B cell (primary cell): ENCODE results near the gene EPHA2. TPM values are rescaled to one million over a fixed set of nuclear protein-coding genes. Genes with fewer than 3 reads are reported as not detected.

ENCODE experiments used
- ATAC-seq: fragments of 200-7000 bp; cut with Tn5 transposase; one replicate; pipeline ENCODE4 v1.10.0; 2021; ENCODE audit warnings: low read depth, mild to moderate bottlenecking, moderate number of reproducible peaks, moderate library complexity
- CTCF ChIA-PET: fragments of 350-600 bp; sonication (Branson Sonifier 250); formaldehyde crosslinking; loops from one replicate; lab custom pipeline; 2021; ENCODE audit warnings: antibody characterized with exemption, inconsistent platforms; lab: Charles Lee
- POLR2A ChIA-PET: fragments of 350-600 bp; sonication (Branson Sonifier 250); formaldehyde crosslinking; loops from one replicate; lab custom pipeline; 2021; ENCODE audit warnings: antibody characterized with exemption; lab: Charles Lee
- DNase-seq: peaks from one replicate; pipeline ENCODE4 v3.0.0; 2013
- H2AFZ ChIP-seq: 2 replicates; pipeline ENCODE4 v1.6.1; 2012; ENCODE audit warnings: mild to moderate bottlenecking, low read depth, low read length; ENCODE audit not compliant: insufficient read depth, poor library complexity, severe bottlenecking
- H3K27ac ChIP-seq, 2 donors: 1 replicate in 1 of 2; 2 replicates in 1 of 2; pipeline ENCODE4 v1.5.1; 2012 to 2013; ENCODE audit warnings: low read length in 2 of 2, mild to moderate bottlenecking in 2 of 2, moderate library complexity in 1 of 2
- H3K27me3 ChIP-seq, 4 experiments: fragments of 200-600 bp in 1 of 4; sonication (generic) in 1 of 4; replicated peaks in 1 of 4; 1 replicate in 2 of 4; 2 replicates in 2 of 4; pipeline versions ENCODE4 v1.6.1 to v1.7.0; 2013 to 2016; ENCODE audit warnings: low read length in 3 of 4, mild to moderate bottlenecking in 2 of 4, mixed read lengths in 1 of 4, moderate library complexity in 1 of 4; ENCODE audit not compliant: insufficient read depth in 4 of 4, control insufficient read depth in 3 of 4; ENCODE audit errors: control extremely low read depth in 1 of 4
- H3K36me3 ChIP-seq, 2 experiments: replicated peaks in 1 of 2; 1 replicate in 1 of 2; 2 replicates in 1 of 2; pipeline versions ENCODE4 v1.6.1 to v1.7.1; 2013; ENCODE audit warnings: low read length in 1 of 2; ENCODE audit not compliant: insufficient read depth in 2 of 2, control insufficient read depth in 1 of 2; ENCODE audit errors: control extremely low read depth in 1 of 2, extremely low read depth in 1 of 2
- H3K4me1 ChIP-seq, 2 donors: fragments of 200-600 bp in 1 of 2; sonication (generic) in 1 of 2; 1 replicate in 1 of 2; 2 replicates in 1 of 2; pipeline versions ENCODE4 v1.5.1 to v1.6.1; 2013 to 2017; ENCODE audit warnings: low read length in 2 of 2; ENCODE audit not compliant: control insufficient read depth in 2 of 2, insufficient read depth in 2 of 2
- H3K4me2 ChIP-seq: replicated peaks from 2 replicates; pipeline ENCODE3; 2012; ENCODE audit warnings: mild to moderate bottlenecking, low read depth, low read length; ENCODE audit not compliant: poor library complexity, severe bottlenecking
- H3K4me3 ChIP-seq, 5 experiments: fragments of 200-600 bp in 1 of 5; sonication (generic) in 1 of 5; 1 replicate in 3 of 5; 2 replicates in 2 of 5; pipeline versions ENCODE4 v1.5.1 to v1.7.0; 2011 to 2016; ENCODE audit warnings: low read length in 4 of 5, mild to moderate bottlenecking in 4 of 5, low read depth in 2 of 5, control low read depth in 1 of 5, moderate library complexity in 1 of 5; ENCODE audit not compliant: insufficient read depth in 1 of 5; ENCODE audit errors: control extremely low read depth in 1 of 5, extremely low read depth in 1 of 5
- H3K79me2 ChIP-seq: fragments of 200-600 bp; sonication (generic); one replicate; pipeline ENCODE4 v1.6.0; 2016; ENCODE audit warnings: low read length; ENCODE audit not compliant: control insufficient read depth, insufficient read depth
- H3K9ac ChIP-seq: fragments of 200-600 bp; sonication (generic); 2 replicates; pipeline ENCODE4 v1.6.1; 2017; ENCODE audit warnings: mild to moderate bottlenecking, low read length, moderate library complexity
- H3K9me3 ChIP-seq, 3 donors: one replicate each; pipeline versions ENCODE4 v1.6.1 to v1.7.1; 2013; ENCODE audit warnings: low read length in 2 of 3; ENCODE audit not compliant: control insufficient read depth in 2 of 3, insufficient read depth in 1 of 3; ENCODE audit errors: control extremely low read depth in 1 of 3
- H4K20me1 ChIP-seq: 2 replicates; pipeline ENCODE4 v1.6.0; 2012; ENCODE audit warnings: mild to moderate bottlenecking, low read length; ENCODE audit not compliant: insufficient read depth, control insufficient read depth, poor library complexity, severe bottlenecking
- H3K27ac Mint-ChIP-seq: one replicate; pipeline ENCODE4 v1.8.0; 2021; ENCODE audit warnings: mixed read lengths
- H3K27me3 Mint-ChIP-seq: one replicate; pipeline ENCODE4 v1.8.0; 2021; ENCODE audit warnings: mixed read lengths
- H3K4me1 Mint-ChIP-seq: one replicate; pipeline ENCODE4 v1.8.0; 2021; ENCODE audit warnings: mixed read lengths
- H3K4me3 Mint-ChIP-seq: one replicate; pipeline ENCODE4 v1.8.0; 2021; ENCODE audit warnings: mixed read lengths
- H3K9me3 Mint-ChIP-seq: one replicate; pipeline ENCODE4 v1.8.0; 2022; ENCODE audit warnings: mixed read lengths; ENCODE audit not compliant: insufficient read depth
- CTCF ChIP-seq: fragments of 200-600 bp; IDR thresholded peaks from one replicate; pipeline ENCODE4 v1.8.0; 2022; ENCODE audit warnings: antibody characterized with exemption, mild to moderate bottlenecking
- EZH2 ChIP-seq: IDR thresholded peaks from 2 replicates; pipeline ENCODE4 v1.6.1; 2012; ENCODE audit warnings: borderline replicate concordance, low read depth, mild to moderate bottlenecking, moderate library complexity, low read length; ENCODE audit not compliant: insufficient read depth, poor library complexity, severe bottlenecking
- WGBS: methylation state at CpG from one replicate; pipeline ENCODE4 v1.1.5; 2013; ENCODE audit warnings: missing lambda C conversion rate; ENCODE audit not compliant: insufficient coverage; 5-methylcytosine and 5-hydroxymethylcytosine counted together
- intact Hi-C: fragments of 100-400 bp; cut with micrococcal nuclease; formaldehyde crosslinking; loops from one replicate; pipeline ENCODE4 v1.10.0; 2022
- polyA plus RNA-seq: library from polyadenylated mRNA; depleted of rRNA; stranded (reverse); fragments of >200 nt; gene quantifications from 2 replicates; pipeline ENCODE4 v1.2.3, GENCODE V29; 2012
- total RNA-seq, 2 donors: library from RNA; stranded (reverse); fragments of 120-200 nt in 1 of 2; gene quantifications; 1 replicate in 1 of 2; 2 replicates in 1 of 2; pipeline versions ENCODE4 v1.2.3 to v1.2.4, GENCODE V29; 2013 to 2022

The EPHA2 gene
- total and polyA plus RNA-seq, 2 donors (not counting 1 experiment from before 2014, with no cell fraction given), result 0.12 TPM; not detected in 1

GRCh38 chr1:16112596-16113555, 43.0 kb downstream of the EPHA2 start:
- no peaks in the 10 kb centered on the region for H4K20me1 ChIP-seq
- H3K9me3 ChIP-seq, result peaks cover 0 to 21% (median 13%) of the 10 kb centered on the region in 3 donors
- H3K4me1 Mint-ChIP-seq, result no peaks in the 10 kb centered on the region
- intact Hi-C loops, result no loop called here
- H2AFZ ChIP-seq, result no peak overlapping the region
- no peaks in the 10 kb centered on the region for H3K4me1 ChIP-seq
- no peaks in the 10 kb centered on the region for H3K9me3 Mint-ChIP-seq
- no peak overlapping the region for H3K4me2 ChIP-seq
- peaks cover 32% of the 10 kb centered on the region for H3K27me3 Mint-ChIP-seq
- no peak for DNase-seq
- no peak overlapping the region for H3K9ac ChIP-seq
- ATAC-seq, result no peak
- H3K27ac ChIP-seq, result no peak overlapping the region
- CTCF ChIA-PET, result no interaction called here
- 75% methylated on average over 13 of the region's 14 CpGs for WGBS
- H3K27ac Mint-ChIP-seq, result no peak overlapping the region
- H3K4me3 Mint-ChIP-seq, result no peak overlapping the region
- no peaks in the 10 kb centered on the region for H3K79me2 ChIP-seq
- no peak for TF ChIP-seq CTCF
- POLR2A ChIA-PET, result no interaction called here
- no peaks in the 10 kb centered on the region for H3K36me3 ChIP-seq
- H3K27me3 ChIP-seq, result peaks cover 0 to 25% (median 4%) of the 10 kb centered on the region in 4 experiments
- H3K4me3 ChIP-seq, result no peak overlapping the region

GRCh38 chr1:16111771-16112595, 43.9 kb downstream of the EPHA2 start:
- POLR2A ChIA-PET, result no interaction called here
- H3K4me1 ChIP-seq, result no peaks in the 10 kb centered on the region
- no peak overlapping the region for H3K27ac ChIP-seq
- Mint-ChIP-seq H3K9me3 (peaks cover 4% of the 10 kb centered on the region), H3K4me1 (no peaks in the 10 kb centered on the region), H3K4me3 (no peak overlapping the region), H3K27ac (no peak overlapping the region), H3K27me3 (peaks cover 34% of the 10 kb centered on the region)
- no peak for DNase-seq
- H3K4me2 ChIP-seq, result no peak overlapping the region
- TF ChIP-seq EZH2, result no peak
- no peak for TF ChIP-seq CTCF
- H3K4me3 ChIP-seq, result no peak overlapping the region
- no peaks in the 10 kb centered on the region for H3K79me2 ChIP-seq
- H3K9ac ChIP-seq, result no peak overlapping the region
- H4K20me1 ChIP-seq, result no peaks in the 10 kb centered on the region
- H3K27me3 ChIP-seq, result peaks cover 0 to 28% (median 6%) of the 10 kb centered on the region in 4 experiments
- peaks cover 0 to 21% (median 15%) of the 10 kb centered on the region in 3 donors for H3K9me3 ChIP-seq
- H2AFZ ChIP-seq, result no peak overlapping the region
- intact Hi-C loops, result no loop called here
- H3K36me3 ChIP-seq, result no peaks in the 10 kb centered on the region
- 81% methylated on average over 15 of the region's 15 CpGs for WGBS
- no peak for ATAC-seq
- CTCF ChIA-PET, result no interaction called here
